BLaER1 (cell line): ENCODE data around the gene CHRNG.
"Not testable (repeated sequence)": the region's sequence is repeated elsewhere in the genome, so short reads cannot be mapped to it uniquely, and the experiment has no call there.

Experiments
- H3K27ac ChIP-seq: shearing (Covaris generic); formaldehyde crosslinking; 2 replicates; pipeline ENCODE4 v1.8.1; 2022
- H3K27me3 ChIP-seq: shearing (Covaris generic); formaldehyde crosslinking; 2 replicates; pipeline ENCODE4 v1.8.1; 2022
- H3K36me3 ChIP-seq: shearing (Covaris generic); formaldehyde crosslinking; 2 replicates; pipeline ENCODE4 v1.8.1; 2022
- H3K4me1 ChIP-seq: shearing (Covaris generic); formaldehyde crosslinking; 2 replicates; pipeline ENCODE4 v1.8.1; 2022
- H3K4me2 ChIP-seq: shearing (Covaris generic); formaldehyde crosslinking; 2 replicates; pipeline ENCODE4 v1.8.1; 2022
- H3K4me3 ChIP-seq: shearing (Covaris generic); formaldehyde crosslinking; 2 replicates; pipeline ENCODE4 v1.8.1; 2022
- H3K9ac ChIP-seq: shearing (Covaris generic); formaldehyde crosslinking; 2 replicates; pipeline ENCODE4 v1.8.1; 2022
- H3K9me3 ChIP-seq: shearing (Covaris generic); formaldehyde crosslinking; 2 replicates; pipeline ENCODE4 v1.8.1; 2022
- H4K20me1 ChIP-seq: shearing (Covaris generic); formaldehyde crosslinking; 2 replicates; pipeline ENCODE4 v1.8.1; 2022
- Cebpa-rat ChIP-seq: shearing (Covaris generic); IDR thresholded peaks from 2 replicates; pipeline ENCODE4 v1.8.1; 2022

Gene CHRNG

GRCh38 chr2:232525791-232526371, 13.6 kb upstream of the CHRNG start, which contains the start of gene CHRND:
TSS of gene CHRND (plus strand) at chr2:232526160. CDS start at chr2:232526216, 56 bp downstream.
- Histone ChIP-seq H4K20me1 (peaks cover 21% of the 10 kb centered on the region), H3K4me1 (peaks cover 82% of the 10 kb centered on the region), H3K27me3 (peaks cover 40% of the 10 kb centered on the region), H3K36me3 (no peaks in the 10 kb centered on the region), H3K27ac (peak within 1 kb of the TSS; percentile 38; the same call in 1 of the 2 replicates), H3K4me2 (peak within 1 kb of the TSS; percentile 91), H3K4me3 (no peak within 1 kb of the TSS), H3K9me3 (no peaks in the 10 kb centered on the region), H3K9ac (no peak within 1 kb of the TSS)
- TF ChIP-seq Cebpa-rat, result no peak

- H3K36me3 ChIP-seq, result no peaks in the 10 kb centered on the region
- TF ChIP-seq Cebpa-rat, result no peak
- H3K9ac ChIP-seq, result no peak overlapping the region
- peaks cover 86% of the 10 kb centered on the region for H3K4me1 ChIP-seq
- peaks cover 36% of the 10 kb centered on the region for H3K27me3 ChIP-seq
- H3K4me3 ChIP-seq, result no peak overlapping the region
- H3K4me2 ChIP-seq, result no peak overlapping the region
- no peak overlapping the region for H3K27ac ChIP-seq
- H3K9me3 ChIP-seq, result no peaks in the 10 kb centered on the region
- peaks cover 20% of the 10 kb centered on the region for H4K20me1 ChIP-seq
These were observed 13.0 kb upstream of the CHRNG start for GRCh38 chr2:232526372-232526941.

- H3K4me1 ChIP-seq, result peaks cover 86% of the 10 kb centered on the region
- no peaks in the 10 kb centered on the region for H3K9me3 ChIP-seq
- H3K27ac ChIP-seq, result peak overlapping the region; percentile 76
- no peaks in the 10 kb centered on the region for H3K36me3 ChIP-seq
- TF ChIP-seq Cebpa-rat, result no peak
- H3K4me2 ChIP-seq, result peak overlapping the region; percentile 89
- peaks cover 9% of the 10 kb centered on the region for H4K20me1 ChIP-seq
- peak overlapping the region; percentile 63; the same call in 1 of the 2 replicates for H3K9ac ChIP-seq
- peaks cover 21% of the 10 kb centered on the region for H3K27me3 ChIP-seq
- no peak overlapping the region for H3K4me3 ChIP-seq
These were observed 11.5 kb upstream of the CHRNG start for GRCh38 chr2:232527905-232528470.

- H3K27ac ChIP-seq, result peak overlapping the region; percentile 76
- peaks cover 86% of the 10 kb centered on the region for H3K4me1 ChIP-seq
- H3K9ac ChIP-seq, result peak overlapping the region; percentile 63
- H3K36me3 ChIP-seq, result no peaks in the 10 kb centered on the region
- 0 out of 2 replicates have a peak overlapping the region, but pooled peaks have one; percentile 7 for H3K4me3 ChIP-seq
- H3K9me3 ChIP-seq, result no peaks in the 10 kb centered on the region
- no peaks in the 10 kb centered on the region for H4K20me1 ChIP-seq
- no peak for TF ChIP-seq Cebpa-rat
- peak overlapping the region; percentile 89 for H3K4me2 ChIP-seq
- H3K27me3 ChIP-seq, result peaks cover 12% of the 10 kb centered on the region
These were observed 10.6 kb upstream of the CHRNG start for GRCh38 chr2:232528746-232529460.

- H3K4me2 ChIP-seq, result peak overlapping the region; percentile 89
- H3K4me1 ChIP-seq, result peaks cover 86% of the 10 kb centered on the region
- no peaks in the 10 kb centered on the region for H3K9me3 ChIP-seq
- TF ChIP-seq Cebpa-rat, result no peak
- peak overlapping the region; percentile 76 for H3K27ac ChIP-seq
- H3K27me3 ChIP-seq, result 0 out of 2 replicates have a peak, but pooled peaks cover 3% of the 10 kb centered on the region
- no peaks in the 10 kb centered on the region for H3K36me3 ChIP-seq
- no peaks in the 10 kb centered on the region for H4K20me1 ChIP-seq
- H3K9ac ChIP-seq, result 0 out of 2 replicates have a peak overlapping the region, but pooled peaks have one; percentile 63
- no peak overlapping the region for H3K4me3 ChIP-seq
These were observed 9.5 kb upstream of the CHRNG start for GRCh38 chr2:232529806-232530547.

- H3K27me3 ChIP-seq, result no peaks in the 10 kb centered on the region
- no peak overlapping the region for H3K27ac ChIP-seq
- H3K36me3 ChIP-seq, result no peaks in the 10 kb centered on the region
- H3K4me3 ChIP-seq, result no peak overlapping the region
- H3K9me3 ChIP-seq, result no peaks in the 10 kb centered on the region
- no peaks in the 10 kb centered on the region for H4K20me1 ChIP-seq
- H3K4me2 ChIP-seq, result peak overlapping the region; percentile 89
- H3K4me1 ChIP-seq, result peaks cover 79% of the 10 kb centered on the region
- no peak overlapping the region for H3K9ac ChIP-seq
- TF ChIP-seq Cebpa-rat, result no peak
These were observed 8.7 kb upstream of the CHRNG start for GRCh38 chr2:232530626-232531260.

GRCh38 chr2:232532419-232532818, 7.1 kb upstream of the CHRNG start:
- peak overlapping the region; percentile 89 for H3K4me2 ChIP-seq
- peaks cover 75% of the 10 kb centered on the region for H3K4me1 ChIP-seq
- no peak overlapping the region for H3K4me3 ChIP-seq
- peak overlapping the region; percentile 22; the same call in 1 of the 2 replicates for H3K27ac ChIP-seq
- H3K9me3 ChIP-seq, result peaks cover 8% of the 10 kb centered on the region
- no peaks in the 10 kb centered on the region for H4K20me1 ChIP-seq
- no peak overlapping the region for H3K9ac ChIP-seq
- TF ChIP-seq Cebpa-rat, result no peak
- no peaks in the 10 kb centered on the region for H3K36me3 ChIP-seq
- H3K27me3 ChIP-seq, result no peaks in the 10 kb centered on the region

- H3K4me1 ChIP-seq, result peaks cover 72% of the 10 kb centered on the region
- not testable (repeated sequence) for H3K36me3 ChIP-seq, H3K9ac ChIP-seq, H4K20me1 ChIP-seq, H3K4me3 ChIP-seq, H3K27me3 ChIP-seq, H3K9me3 ChIP-seq
- peak overlapping the region; percentile 89 for H3K4me2 ChIP-seq
- H3K27ac ChIP-seq, result peak overlapping the region; percentile 22; the same call in 1 of the 2 replicates
These were observed 6.7 kb upstream of the CHRNG start for GRCh38 chr2:232532821-232533220.
